Mesenchymal stem cell (in vitro differentiated cells and primary cell): Measurements from ENCODE around the gene MXRA7.

Experiments
- DNase-seq: peaks from one replicate; pipeline ENCODE4 v3.0.0-alpha.2; 2013
- H2AFZ ChIP-seq: one replicate; pipeline ENCODE4 v1.6.1; 2013; ENCODE audit warnings: low read depth, mild to moderate bottlenecking, control low read depth, inconsistent platforms, low read length, moderate library complexity
- H2AK5ac ChIP-seq: 2 replicates; pipeline ENCODE4 v1.6.1; 2013; ENCODE audit warnings: low read length, moderate library complexity, mild to moderate bottlenecking, inconsistent platforms; ENCODE audit not compliant: severe bottlenecking
- H2BK120ac ChIP-seq: one replicate; pipeline ENCODE4 v1.6.1; 2013; ENCODE audit warnings: low read depth, mild to moderate bottlenecking, inconsistent platforms, low read length, moderate library complexity
- H2BK12ac ChIP-seq, 2 experiments: one replicate each; pipeline ENCODE4 v1.6.1; 2013; ENCODE audit warnings: inconsistent platforms in 2 of 2, low read length in 2 of 2, mild to moderate bottlenecking in 2 of 2, moderate library complexity in 2 of 2, control low read depth in 1 of 2
- H2BK15ac ChIP-seq: one replicate; pipeline ENCODE4 v1.6.1; 2013; ENCODE audit warnings: mild to moderate bottlenecking, low read depth, inconsistent platforms; ENCODE audit not compliant: poor library complexity, severe bottlenecking
- H2BK5ac ChIP-seq: 2 replicates; pipeline ENCODE4 v1.6.1; 2013; ENCODE audit warnings: low read depth, mild to moderate bottlenecking, low read length, control low read depth, inconsistent platforms; ENCODE audit not compliant: poor library complexity, severe bottlenecking
- H3K14ac ChIP-seq, 2 experiments: one replicate each; pipeline ENCODE4 v1.6.1; 2013; ENCODE audit warnings: inconsistent platforms in 2 of 2, low read length in 2 of 2, control low read depth in 1 of 2, mild to moderate bottlenecking in 1 of 2, moderate library complexity in 1 of 2
- H3K18ac ChIP-seq, 2 experiments: one replicate each; pipeline ENCODE4 v1.6.1; 2013; ENCODE audit warnings: inconsistent platforms in 2 of 2, low read length in 2 of 2, control low read depth in 1 of 2, low read depth in 1 of 2, mild to moderate bottlenecking in 1 of 2
- H3K23ac ChIP-seq, 2 experiments: one replicate each; pipeline ENCODE4 v1.6.1; 2013; ENCODE audit warnings: inconsistent platforms in 2 of 2, low read length in 2 of 2, mild to moderate bottlenecking in 2 of 2, moderate library complexity in 2 of 2, control low read depth in 1 of 2
- H3K27ac ChIP-seq: 2 replicates; pipeline ENCODE4 v1.5.1; 2013; ENCODE audit warnings: mild to moderate bottlenecking, moderate library complexity, low read length, control low read depth, inconsistent platforms; ENCODE audit not compliant: poor library complexity, severe bottlenecking
- H3K27me3 ChIP-seq, 2 experiments: 2 replicates each; pipeline versions ENCODE4 v1.6.1 to v1.7.0; 2013; ENCODE audit warnings: low read length in 2 of 2, mild to moderate bottlenecking in 2 of 2, moderate library complexity in 2 of 2, control low read depth in 1 of 2, inconsistent platforms in 1 of 2; ENCODE audit not compliant: control insufficient read depth in 1 of 2, insufficient read depth in 1 of 2
- H3K36me3 ChIP-seq, 2 experiments: 2 replicates each; pipeline versions ENCODE4 v1.6.1 to v1.7.0; 2013; ENCODE audit warnings: low read length in 2 of 2, control low read depth in 1 of 2, inconsistent platforms in 1 of 2, low read depth in 1 of 2, mild to moderate bottlenecking in 1 of 2; ENCODE audit not compliant: insufficient read depth in 2 of 2, control insufficient read depth in 1 of 2
- H3K4ac ChIP-seq, 2 experiments: one replicate each; pipeline ENCODE4 v1.6.1; 2013; ENCODE audit warnings: inconsistent platforms in 2 of 2, low read length in 2 of 2, mild to moderate bottlenecking in 2 of 2, moderate library complexity in 2 of 2, control low read depth in 1 of 2, low read depth in 1 of 2
- H3K4me1 ChIP-seq: 2 replicates; pipeline ENCODE4 v1.6.1; 2013; ENCODE audit warnings: low read depth, low read length, control low read depth; ENCODE audit not compliant: control insufficient read depth, insufficient read depth
- H3K4me2 ChIP-seq: 2 replicates; pipeline ENCODE4 v1.6.1; 2013; ENCODE audit warnings: low read length, mild to moderate bottlenecking, inconsistent platforms; ENCODE audit not compliant: poor library complexity, severe bottlenecking
- H3K4me3 ChIP-seq, 2 experiments: 2 replicates each; pipeline versions ENCODE4 v1.5.1 to v1.7.0; 2013; ENCODE audit warnings: low read length in 2 of 2, mild to moderate bottlenecking in 2 of 2, control low read depth in 1 of 2, low read depth in 1 of 2; ENCODE audit not compliant: insufficient read depth in 1 of 2
- H3K79me1 ChIP-seq: replicated peaks from 2 replicates; pipeline ENCODE4 v1.6.1; 2013; ENCODE audit warnings: mild to moderate bottlenecking, control low read depth, low read length, inconsistent platforms; ENCODE audit not compliant: poor library complexity, severe bottlenecking
- H3K9ac ChIP-seq: 2 replicates; pipeline ENCODE4 v1.7.0; 2013; ENCODE audit warnings: mild to moderate bottlenecking, low read length, moderate library complexity
- H3K9me3 ChIP-seq: 2 replicates; pipeline ENCODE4 v1.7.0; 2013; ENCODE audit warnings: mild to moderate bottlenecking, low read length; ENCODE audit not compliant: control insufficient read depth
- H4K8ac ChIP-seq: one replicate; pipeline ENCODE4 v1.6.1; 2013; ENCODE audit warnings: inconsistent platforms, mild to moderate bottlenecking, low read length, moderate library complexity
- H4K91ac ChIP-seq: one replicate; pipeline ENCODE4 v1.6.1; 2013; ENCODE audit warnings: mild to moderate bottlenecking, low read length, inconsistent platforms
- WGBS: methylation state at CpG from one replicate; pipeline ENCODE4 v1.1.7; 2013; ENCODE audit warnings: mixed read lengths; 5-methylcytosine and 5-hydroxymethylcytosine counted together

Gene MXRA7

DNA sequence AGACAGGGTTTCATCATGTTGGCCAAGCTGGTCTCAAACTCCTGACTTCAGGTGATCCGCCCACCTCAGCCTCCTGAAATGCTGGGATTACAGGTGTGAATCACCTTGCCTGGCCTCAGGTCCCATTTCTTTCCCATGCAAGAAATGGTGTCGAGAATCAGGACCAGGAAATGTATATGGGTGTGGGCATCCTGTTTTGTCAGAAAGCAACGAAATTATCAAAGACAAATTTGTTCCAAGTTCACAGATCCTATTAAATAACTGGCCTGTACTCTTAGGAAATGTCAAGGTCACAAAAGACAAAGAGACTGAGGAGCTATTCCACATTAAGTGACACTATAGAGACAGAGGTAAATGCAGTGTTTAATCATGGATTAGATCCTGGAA, 50.1 kb downstream of the MXRA7 start:
- no peaks in the 10 kb centered on the region for H3K79me1 ChIP-seq
- H3K14ac ChIP-seq, result no peak overlapping the region
- WGBS, result 100% methylated on average over 1 of the region's 3 CpGs
- H2BK5ac ChIP-seq, result no peak overlapping the region
- H2AK5ac ChIP-seq, result no peak overlapping the region
- H3K4me1 ChIP-seq, result peaks cover 7% of the 10 kb centered on the region
- H2BK15ac ChIP-seq, result no peak overlapping the region
- H2BK120ac ChIP-seq, result no peak overlapping the region
- no peaks in the 10 kb centered on the region for H3K9me3 ChIP-seq
- H3K9ac ChIP-seq, result no peak overlapping the region
- H3K27me3 ChIP-seq, result peaks cover 14 to 29% of the 10 kb centered on the region in 2 experiments
- H3K27ac ChIP-seq, result no peak overlapping the region
- no peak overlapping the region for H2BK12ac ChIP-seq
- H3K4me2 ChIP-seq, result no peak overlapping the region
- H3K18ac ChIP-seq, result no peak overlapping the region
- no peak overlapping the region for H4K8ac ChIP-seq
- H3K4ac ChIP-seq, result no peak overlapping the region
- H4K91ac ChIP-seq, result no peak overlapping the region
- H3K4me3 ChIP-seq, result no peak overlapping the region
- H3K36me3 ChIP-seq, result no peaks in the 10 kb centered on the region
- no peak overlapping the region for H2AFZ ChIP-seq
- no peak overlapping the region for H3K23ac ChIP-seq
- no peak for DNase-seq

DNA sequence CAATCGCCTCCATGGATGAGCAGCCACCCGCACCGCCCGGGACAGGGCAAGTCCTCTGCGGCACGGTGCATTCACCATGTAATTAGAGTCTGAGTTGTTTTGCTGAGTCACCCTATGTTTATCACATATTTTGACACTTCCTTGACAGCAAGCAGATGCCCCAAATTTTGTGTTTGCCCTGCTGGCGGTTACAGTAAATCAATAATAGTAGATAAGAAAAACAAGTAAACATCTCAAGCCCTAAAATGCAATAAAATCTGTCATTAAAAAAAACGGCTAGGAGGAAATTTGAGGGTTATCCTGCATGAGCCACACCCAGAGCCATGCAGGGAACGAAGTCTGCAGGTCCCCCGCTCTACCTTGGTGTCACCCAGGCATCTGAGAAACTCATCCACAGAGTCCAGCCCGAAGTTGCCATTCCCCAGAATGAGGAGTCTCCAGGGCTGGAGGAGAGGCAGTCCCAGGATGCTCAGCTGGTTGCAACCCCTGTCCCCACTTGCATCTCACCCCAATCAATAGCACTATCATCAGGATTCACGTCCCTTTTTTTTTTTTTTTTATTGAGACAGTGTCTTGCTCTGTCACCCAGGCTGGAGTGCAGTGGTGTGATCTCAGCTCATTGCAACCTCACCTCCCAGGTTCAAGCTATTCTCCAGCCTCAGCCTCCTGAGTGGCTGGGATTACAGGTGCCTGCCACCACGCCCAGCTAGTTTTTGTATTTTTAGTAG, 50.7 kb downstream of the MXRA7 start:
- DNase-seq, result peak; percentile 69
- H4K8ac ChIP-seq, result peak overlapping the region; percentile 57
- no peak overlapping the region for H2BK12ac ChIP-seq
- H3K4me2 ChIP-seq, result no peak overlapping the region
- no peak overlapping the region for H3K27ac ChIP-seq
- H2AFZ ChIP-seq, result no peak overlapping the region
- no peak overlapping the region for H2BK15ac ChIP-seq
- no peak overlapping the region for H3K14ac ChIP-seq
- no peak overlapping the region for H4K91ac ChIP-seq
- H3K79me1 ChIP-seq, result no peaks in the 10 kb centered on the region
- no peak overlapping the region for H2BK120ac ChIP-seq
- H3K4me1 ChIP-seq, result peaks cover 7% of the 10 kb centered on the region
- H3K36me3 ChIP-seq, result no peaks in the 10 kb centered on the region
- peaks cover 14 to 27% of the 10 kb centered on the region in 2 experiments for H3K27me3 ChIP-seq
- H3K23ac ChIP-seq, result no peak overlapping the region
- no peak overlapping the region for H3K18ac ChIP-seq
- no peak overlapping the region for H3K4ac ChIP-seq
- H3K9me3 ChIP-seq, result no peaks in the 10 kb centered on the region
- H3K9ac ChIP-seq, result no peak overlapping the region
- no peak overlapping the region for H2AK5ac ChIP-seq
- no peak overlapping the region for H3K4me3 ChIP-seq
- 27% methylated on average over 12 of the region's 13 CpGs for WGBS
- no peak overlapping the region for H2BK5ac ChIP-seq

- H3K14ac ChIP-seq, result no peak overlapping the region
- peak overlapping the region; percentile 63 for H4K8ac ChIP-seq
- WGBS, result 73% methylated on average over 5 of the region's 5 CpGs
- no peak overlapping the region for H2AFZ ChIP-seq
- no peak overlapping the region for H2BK120ac ChIP-seq
- peak overlapping the region in 1 of 2 experiments; percentile 67 for H2BK12ac ChIP-seq
- no peak overlapping the region for H2BK15ac ChIP-seq
- no peak overlapping the region for H3K9ac ChIP-seq
- H2AK5ac ChIP-seq, result no peak overlapping the region
- H3K4me2 ChIP-seq, result no peak overlapping the region
- H4K91ac ChIP-seq, result peak overlapping the region; percentile 18
- DNase-seq, result no peak
- no peak overlapping the region for H2BK5ac ChIP-seq
- no peak overlapping the region for H3K4me3 ChIP-seq
- peaks cover 7% of the 10 kb centered on the region for H3K4me1 ChIP-seq
- H3K27ac ChIP-seq, result no peak overlapping the region
- H3K18ac ChIP-seq, result no peak overlapping the region
- H3K4ac ChIP-seq, result peak overlapping the region in 1 of 2 experiments; percentile 27
- peaks cover 4 to 22% of the 10 kb centered on the region in 2 experiments for H3K27me3 ChIP-seq
- no peaks in the 10 kb centered on the region for H3K36me3 ChIP-seq
- H3K79me1 ChIP-seq, result no peaks in the 10 kb centered on the region
- no peaks in the 10 kb centered on the region for H3K9me3 ChIP-seq
- H3K23ac ChIP-seq, result no peak overlapping the region
Measured at GRCh38 chr17:76658242-76658662, 52.5 kb downstream of the MXRA7 start.

GRCh38 chr17:76657505-76658241, 53.1 kb downstream of the MXRA7 start:
- Histone ChIP-seq H3K4me2 (no peak overlapping the region), H3K9me3 (no peaks in the 10 kb centered on the region), H4K91ac (no peak overlapping the region), H3K27ac (no peak overlapping the region), H2BK5ac (no peak overlapping the region), H3K4ac (no peak overlapping the region), H3K14ac (no peak overlapping the region), H3K36me3 (no peaks in the 10 kb centered on the region), H3K4me1 (peaks cover 7% of the 10 kb centered on the region), H3K4me3 (no peak overlapping the region), H3K23ac (no peak overlapping the region), H3K9ac (no peak overlapping the region), H3K27me3 (peaks cover 4 to 22% of the 10 kb centered on the region in 2 experiments), H4K8ac (no peak overlapping the region), H2AK5ac (no peak overlapping the region), H2BK15ac (no peak overlapping the region), H3K18ac (no peak overlapping the region), H3K79me1 (no peaks in the 10 kb centered on the region), H2BK12ac (peak overlapping the region in 1 of 2 experiments; percentile 67), H2BK120ac (no peak overlapping the region), H2AFZ (no peak overlapping the region)
- 93% methylated on average over 7 of the region's 8 CpGs for WGBS
- no peak for DNase-seq
